ENCODE measurements around the gene SLC35A2. TPM values are rescaled to one million over a fixed set of nuclear protein-coding genes. Genes with fewer than 3 reads are reported as not detected.
"Not testable (repeated sequence)": the region's sequence is repeated elsewhere in the genome, so short reads cannot be mapped to it uniquely, and the experiment has no call there.

SLC35A2 gene
- total RNA-seq, 1 experiment from 2014 or later = 18.0 TPM

- no peak overlapping the region for H3K27ac Mint-ChIP-seq
- POLR2A ChIA-PET = no interaction called here
- DNase-seq (ENCODE audit: low spot score) = no peak
Measured at GRCh38 chrX:48864210-48864609, 47.2 kb downstream of the SLC35A2 start.

DNA sequence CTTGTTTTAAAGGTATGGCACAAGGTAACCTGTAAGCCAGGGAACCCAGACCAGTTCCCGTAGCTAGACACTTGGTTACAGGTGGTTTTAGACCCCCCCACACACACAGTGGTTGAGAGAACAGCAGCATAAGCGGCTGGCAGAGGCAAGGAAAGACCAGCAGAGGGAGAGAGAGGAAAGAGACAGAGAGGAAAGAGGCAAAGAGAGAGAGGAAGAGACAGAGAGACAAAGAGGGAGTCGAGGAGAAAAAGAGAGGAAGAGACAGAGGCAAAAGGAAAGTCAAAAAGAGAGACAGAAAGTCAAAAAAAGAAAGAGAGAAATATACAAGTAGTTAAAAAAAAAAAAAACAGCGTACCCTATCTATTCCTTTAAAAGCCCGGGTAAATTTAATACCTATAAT lies 56.5 kb downstream of the SLC35A2 start:
- no peak for ATAC-seq
- CTCF ChIA-PET = interaction anchor here (0.7 kb wide), 1 partner anchor 53 kb away, joined by 3 read pairs; the partner anchor contains the start of gene HDAC6
- H3K27me3 Mint-ChIP-seq (ENCODE audit: low read depth) = peaks cover 3% of the 10 kb centered on the region
- POLR2A ChIA-PET = no interaction called here
- H3K36me3 Mint-ChIP-seq = peaks cover 17% of the 10 kb centered on the region
- H3K9me3 Mint-ChIP-seq = peaks cover 22% of the 10 kb centered on the region
- H3K4me1 Mint-ChIP-seq = peaks cover 7% of the 10 kb centered on the region
- peak; percentile 20 for DNase-seq (ENCODE audit: low spot score)
- peak overlapping the region; percentile 39 for H3K4me3 Mint-ChIP-seq
- H3K27ac Mint-ChIP-seq = peak overlapping the region; percentile 66
- TF ChIP-seq HMGA2 (CRISPR knock-in tag; IDR thresholded peaks at IDR 0.05) (no peak), MXD4 (CRISPR knock-in tag; IDR thresholded peaks at IDR 0.05; ENCODE audit: borderline replicate concordance) (no peak), RORB (CRISPR knock-in tag; IDR thresholded peaks at IDR 0.05) (no peak), ZNF219 (CRISPR knock-in tag; IDR thresholded peaks at IDR 0.05; ENCODE audit: borderline replicate concordance) (no peak), ZNF138 (CRISPR knock-in tag; conservative IDR thresholded peaks at IDR 0.05) (no peak), JUN (CRISPR knock-in tag; IDR thresholded peaks at IDR 0.05) (no peak), ZNF263 (CRISPR knock-in tag; IDR thresholded peaks at IDR 0.05; ENCODE audit: low read depth) (no peak), CREB1 (CRISPR knock-in tag; IDR thresholded peaks at IDR 0.05) (no peak), SMAD3 (CRISPR knock-in tag; IDR thresholded peaks at IDR 0.05; ENCODE audit: borderline replicate concordance) (no peak), TEAD4 (CRISPR knock-in tag; IDR thresholded peaks at IDR 0.05) (no peak), CBFB (CRISPR knock-in tag; IDR thresholded peaks at IDR 0.05; ENCODE audit: low read depth) (no peak), ATF1 (CRISPR knock-in tag; IDR thresholded peaks at IDR 0.05) (no peak), MLX (CRISPR knock-in tag; IDR thresholded peaks at IDR 0.05) (no peak)
- TF ChIP-seq, protein P1, sequence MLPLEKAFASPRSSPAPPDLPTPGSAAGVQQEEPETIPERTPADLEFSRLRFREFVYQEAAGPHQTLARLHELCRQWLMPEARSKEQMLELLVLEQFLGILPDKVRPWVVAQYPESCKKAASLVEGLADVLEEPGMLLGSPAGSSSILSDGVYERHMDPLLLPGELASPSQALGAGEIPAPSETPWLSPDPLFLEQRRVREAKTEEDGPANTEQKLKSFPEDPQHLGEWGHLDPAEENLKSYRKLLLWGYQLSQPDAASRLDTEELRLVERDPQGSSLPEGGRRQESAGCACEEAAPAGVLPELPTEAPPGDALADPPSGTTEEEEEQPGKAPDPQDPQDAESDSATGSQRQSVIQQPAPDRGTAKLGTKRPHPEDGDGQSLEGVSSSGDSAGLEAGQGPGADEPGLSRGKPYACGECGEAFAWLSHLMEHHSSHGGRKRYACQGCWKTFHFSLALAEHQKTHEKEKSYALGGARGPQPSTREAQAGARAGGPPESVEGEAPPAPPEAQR (CRISPR knock-in tag; IDR thresholded peaks at IDR 0.05) = no peak

More at GRCh38 chrX:48864210-48864609, 47.2 kb downstream of the SLC35A2 start:
- ATAC-seq = no peak
- peaks cover 7% of the 10 kb centered on the region; the same call in 1 of the 2 replicates for H3K4me1 Mint-ChIP-seq
- CTCF ChIA-PET = no interaction called here
- no peaks in the 10 kb centered on the region for H3K9me3 Mint-ChIP-seq
- no peaks in the 10 kb centered on the region for H3K36me3 Mint-ChIP-seq
- peaks cover 4% of the 10 kb centered on the region for H3K27me3 Mint-ChIP-seq (ENCODE audit: low read depth)
- H3K4me3 Mint-ChIP-seq = no peak overlapping the region
- TF ChIP-seq MLX (CRISPR knock-in tag; IDR thresholded peaks at IDR 0.05) (no peak), ZNF671 (CRISPR knock-in tag; IDR thresholded peaks at IDR 0.05) (no peak), ZNF281 (CRISPR knock-in tag; IDR thresholded peaks at IDR 0.05) (no peak)
- TF ChIP-seq, protein P2, sequence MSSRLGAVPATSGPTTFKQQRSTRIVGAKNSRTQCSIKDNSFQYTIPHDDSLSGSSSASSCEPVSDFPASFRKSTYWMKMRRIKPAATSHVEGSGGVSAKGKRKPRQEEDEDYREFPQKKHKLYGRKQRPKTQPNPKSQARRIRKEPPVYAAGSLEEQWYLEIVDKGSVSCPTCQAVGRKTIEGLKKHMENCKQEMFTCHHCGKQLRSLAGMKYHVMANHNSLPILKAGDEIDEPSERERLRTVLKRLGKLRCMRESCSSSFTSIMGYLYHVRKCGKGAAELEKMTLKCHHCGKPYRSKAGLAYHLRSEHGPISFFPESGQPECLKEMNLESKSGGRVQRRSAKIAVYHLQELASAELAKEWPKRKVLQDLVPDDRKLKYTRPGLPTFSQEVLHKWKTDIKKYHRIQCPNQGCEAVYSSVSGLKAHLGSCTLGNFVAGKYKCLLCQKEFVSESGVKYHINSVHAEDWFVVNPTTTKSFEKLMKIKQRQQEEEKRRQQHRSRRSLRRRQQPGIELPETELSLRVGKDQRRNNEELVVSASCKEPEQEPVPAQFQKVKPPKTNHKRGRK (CRISPR knock-in tag; IDR thresholded peaks at IDR 0.05; ENCODE audit: borderline replicate concordance) = no peak

- ChIA-PET CTCF (interaction anchor here (0.7 kb wide), 1 partner anchor 53 kb away, joined by 3 read pairs; the partner anchor contains the start of gene HDAC6), POLR2A (interaction anchor here (0.6 kb wide), 1 partner anchor 71 kb away, joined by 3 read pairs; no protein-coding TSS in a partner anchor)
- H3K4me3 Mint-ChIP-seq; H3K27ac Mint-ChIP-seq; DNase-seq (ENCODE audit: low spot score); H3K27me3 Mint-ChIP-seq (ENCODE audit: low read depth); ATAC-seq; H3K4me1 Mint-ChIP-seq: not testable (repeated sequence)
- H3K9me3 Mint-ChIP-seq = peaks cover 22% of the 10 kb centered on the region
- H3K36me3 Mint-ChIP-seq = peaks cover 17% of the 10 kb centered on the region
Measured at GRCh38 chrX:48854121-48854804, 57.2 kb downstream of the SLC35A2 start.

GRCh38 chrX:48853494-48853893 lies 58.0 kb downstream of the SLC35A2 start:
- H3K27ac Mint-ChIP-seq; H3K27me3 Mint-ChIP-seq (ENCODE audit: low read depth); H3K4me1 Mint-ChIP-seq; POLR2A ChIA-PET; CTCF ChIA-PET; DNase-seq (ENCODE audit: low spot score); H3K4me3 Mint-ChIP-seq; ATAC-seq: not testable (repeated sequence)
- Mint-ChIP-seq H3K36me3 (peaks cover 17% of the 10 kb centered on the region), H3K9me3 (peaks cover 22% of the 10 kb centered on the region)
